ENCODE data around the gene SLC35B2.

SLC35B2 gene, protein sequence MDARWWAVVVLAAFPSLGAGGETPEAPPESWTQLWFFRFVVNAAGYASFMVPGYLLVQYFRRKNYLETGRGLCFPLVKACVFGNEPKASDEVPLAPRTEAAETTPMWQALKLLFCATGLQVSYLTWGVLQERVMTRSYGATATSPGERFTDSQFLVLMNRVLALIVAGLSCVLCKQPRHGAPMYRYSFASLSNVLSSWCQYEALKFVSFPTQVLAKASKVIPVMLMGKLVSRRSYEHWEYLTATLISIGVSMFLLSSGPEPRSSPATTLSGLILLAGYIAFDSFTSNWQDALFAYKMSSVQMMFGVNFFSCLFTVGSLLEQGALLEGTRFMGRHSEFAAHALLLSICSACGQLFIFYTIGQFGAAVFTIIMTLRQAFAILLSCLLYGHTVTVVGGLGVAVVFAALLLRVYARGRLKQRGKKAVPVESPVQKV

DNA sequence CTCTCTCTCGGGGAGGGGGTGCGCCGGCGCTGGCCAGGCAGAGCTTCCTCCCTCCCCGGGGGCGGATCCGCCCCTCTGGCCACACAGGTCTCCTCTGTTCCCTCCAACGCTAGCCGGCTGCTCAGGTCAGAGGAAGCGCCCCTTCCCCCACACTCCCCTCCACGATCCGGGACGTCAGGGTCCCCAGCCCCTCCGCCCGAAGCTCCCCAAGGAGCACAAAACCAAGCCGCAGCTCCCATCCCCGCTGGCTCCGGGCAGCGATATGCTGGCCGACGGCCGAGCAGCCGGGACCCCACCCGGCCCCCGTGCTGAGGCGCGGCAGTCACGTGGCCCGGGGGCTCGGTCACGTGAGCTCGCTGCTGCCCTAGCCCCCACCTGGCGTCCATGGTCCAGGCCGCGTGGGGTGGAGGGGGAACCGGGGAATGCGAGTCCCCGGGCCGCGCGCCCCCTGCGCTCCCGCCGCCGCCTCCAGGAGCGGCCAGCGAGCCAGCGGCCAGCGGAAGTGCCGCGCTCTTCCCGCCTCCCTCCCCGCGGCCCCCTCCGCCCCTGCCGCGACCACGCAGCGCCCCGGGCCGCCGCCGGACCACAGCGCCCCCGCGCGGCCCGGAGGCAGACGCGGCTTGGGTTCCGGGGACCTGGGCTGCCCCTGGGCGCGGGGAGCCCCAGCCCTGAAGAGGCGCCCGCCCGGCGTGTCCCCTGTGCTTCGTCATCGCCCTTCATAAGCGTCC lies at the start of gene SLC35B2:
Gene SLC35B2, minus strand, starts transcription at position 504 of the 728 bp plus-strand sequence. Its CDS starts 118 bp downstream, at position 386.
- peak; percentile 66 for DNase-seq

DNA sequence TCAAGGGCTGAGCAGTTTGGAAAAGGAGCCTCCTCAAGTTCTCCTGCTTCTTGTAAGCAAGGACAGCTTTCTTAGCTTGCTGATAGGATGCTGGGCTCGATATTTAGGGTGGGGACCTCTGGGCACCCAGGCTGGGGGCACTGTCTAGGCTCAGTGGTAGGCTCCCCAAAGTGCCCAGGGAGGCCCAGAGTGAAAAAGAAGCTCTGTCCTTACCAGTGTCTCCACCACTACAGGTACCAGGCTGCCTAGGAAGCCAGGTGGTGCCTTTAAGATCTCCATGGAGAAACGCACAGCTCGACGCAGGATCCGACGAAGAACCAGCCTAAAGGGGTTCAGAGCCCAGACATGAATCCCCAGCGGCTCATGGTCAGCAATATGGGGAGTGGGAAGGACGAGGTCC lies 49.4 kb upstream of the SLC35B2 start:
- no peak for DNase-seq

DNA sequence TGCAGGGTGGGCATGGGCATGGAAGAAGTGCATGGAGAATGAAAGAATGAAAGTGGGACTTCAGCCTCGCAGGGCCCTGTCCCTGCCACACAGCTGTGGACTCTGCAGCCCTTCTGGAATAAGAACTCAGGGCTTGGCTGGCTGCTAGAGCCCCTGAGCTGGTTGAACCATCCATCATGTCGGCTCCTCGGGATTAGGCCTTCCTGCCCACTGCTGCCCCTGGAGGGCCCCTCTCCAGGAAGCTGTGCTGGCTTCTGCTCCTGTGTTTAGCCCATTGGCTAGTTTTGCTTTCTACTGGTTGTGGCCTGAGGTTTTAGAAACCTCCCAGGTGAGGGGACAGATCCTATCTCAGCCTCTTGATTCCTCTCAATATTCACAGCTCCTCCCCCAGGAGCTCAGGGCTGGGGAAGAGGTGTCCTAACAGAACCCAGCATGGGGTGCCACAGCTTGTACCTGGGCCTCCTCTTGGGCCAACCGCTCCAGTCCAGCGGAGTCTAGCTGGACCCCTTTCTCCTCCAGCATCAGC lies 47.9 kb upstream of the SLC35B2 start:
- DNase-seq: no peak

DNA sequence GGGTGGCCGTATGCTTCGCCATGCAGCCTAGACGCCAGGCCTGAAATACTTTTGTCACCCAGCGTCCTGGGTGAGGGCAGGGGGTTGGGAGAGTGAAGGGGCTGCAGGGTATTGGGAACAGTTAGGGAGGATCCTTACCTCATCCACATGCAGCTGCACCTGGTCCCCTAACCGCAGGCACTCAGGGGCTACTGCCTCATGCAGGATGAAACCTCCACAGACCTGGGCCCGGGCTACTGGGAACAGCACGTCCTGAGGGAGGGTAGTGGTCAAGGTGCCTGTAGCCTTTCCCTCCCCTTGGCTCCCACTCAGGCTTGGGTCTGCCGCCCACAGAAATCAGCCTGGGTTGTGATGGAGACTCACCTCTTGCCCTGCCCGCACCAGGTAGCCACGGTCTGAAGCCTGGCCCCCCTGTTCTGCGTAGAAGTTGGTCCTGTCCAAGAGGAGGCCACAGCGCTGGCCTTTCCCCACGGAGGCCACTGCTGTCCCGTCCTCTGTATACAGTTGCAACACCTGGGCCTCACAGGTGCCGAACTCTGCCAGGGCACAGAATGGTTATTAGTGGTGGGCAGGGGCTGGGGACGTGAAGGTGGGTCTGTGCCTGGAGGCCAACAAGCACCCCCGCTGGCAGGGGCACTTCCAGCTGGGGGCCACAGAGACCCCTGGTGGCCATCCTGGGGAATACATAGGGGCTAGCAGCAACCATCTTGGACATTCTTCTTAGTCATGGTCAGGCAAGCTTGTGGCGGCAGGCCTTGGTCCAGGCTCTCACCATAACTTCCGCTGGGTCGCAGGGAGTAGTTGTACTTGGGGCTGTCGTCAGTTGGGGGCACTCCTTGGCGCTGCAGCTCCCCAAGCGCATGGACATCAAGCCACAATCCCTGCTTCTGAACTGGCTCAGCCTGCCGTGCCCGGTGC lies 47.2 kb upstream of the SLC35B2 start:
- DNase-seq: peak; percentile 41

DNA sequence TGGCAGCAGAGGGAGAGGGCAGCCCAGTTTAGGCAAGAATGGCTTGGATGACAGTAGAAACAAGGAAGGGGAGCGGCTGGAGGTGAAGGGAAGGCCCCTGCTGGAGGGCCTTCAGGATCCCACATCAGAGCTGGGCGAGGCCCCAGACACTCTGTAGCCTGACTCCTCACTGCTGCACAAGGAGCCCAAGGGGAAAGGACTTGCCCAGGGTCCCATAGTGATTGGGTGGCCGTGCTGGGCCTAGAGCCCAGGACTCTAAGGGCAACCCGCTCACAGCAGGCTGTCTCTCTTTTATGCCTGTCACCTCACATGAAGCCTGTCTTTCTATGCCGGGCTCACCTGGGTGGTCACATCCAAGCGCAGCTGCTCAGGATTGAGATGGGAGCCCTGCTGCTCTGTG lies 46.5 kb upstream of the SLC35B2 start:
- DNase-seq: no peak

DNA sequence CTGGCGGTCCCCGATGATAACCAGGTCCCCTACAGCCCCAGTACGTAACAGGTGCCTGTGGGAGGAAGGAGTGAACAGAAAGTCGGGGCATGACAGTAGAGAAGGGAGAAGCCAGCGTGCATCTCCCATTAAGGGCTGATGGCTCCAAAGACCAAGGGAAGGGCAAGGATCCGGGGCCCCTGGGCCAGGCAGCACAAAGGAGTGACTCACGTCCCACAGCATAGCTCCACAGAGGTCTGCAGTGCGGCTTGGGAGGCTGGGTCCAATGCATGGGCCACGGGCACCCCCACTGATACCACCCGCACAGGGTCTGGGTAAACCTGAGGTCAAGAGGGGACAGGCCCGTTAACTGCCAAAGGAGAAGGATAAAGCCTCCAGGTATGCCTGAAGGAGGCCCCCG lies 45.5 kb upstream of the SLC35B2 start:
- DNase-seq: no peak

DNA sequence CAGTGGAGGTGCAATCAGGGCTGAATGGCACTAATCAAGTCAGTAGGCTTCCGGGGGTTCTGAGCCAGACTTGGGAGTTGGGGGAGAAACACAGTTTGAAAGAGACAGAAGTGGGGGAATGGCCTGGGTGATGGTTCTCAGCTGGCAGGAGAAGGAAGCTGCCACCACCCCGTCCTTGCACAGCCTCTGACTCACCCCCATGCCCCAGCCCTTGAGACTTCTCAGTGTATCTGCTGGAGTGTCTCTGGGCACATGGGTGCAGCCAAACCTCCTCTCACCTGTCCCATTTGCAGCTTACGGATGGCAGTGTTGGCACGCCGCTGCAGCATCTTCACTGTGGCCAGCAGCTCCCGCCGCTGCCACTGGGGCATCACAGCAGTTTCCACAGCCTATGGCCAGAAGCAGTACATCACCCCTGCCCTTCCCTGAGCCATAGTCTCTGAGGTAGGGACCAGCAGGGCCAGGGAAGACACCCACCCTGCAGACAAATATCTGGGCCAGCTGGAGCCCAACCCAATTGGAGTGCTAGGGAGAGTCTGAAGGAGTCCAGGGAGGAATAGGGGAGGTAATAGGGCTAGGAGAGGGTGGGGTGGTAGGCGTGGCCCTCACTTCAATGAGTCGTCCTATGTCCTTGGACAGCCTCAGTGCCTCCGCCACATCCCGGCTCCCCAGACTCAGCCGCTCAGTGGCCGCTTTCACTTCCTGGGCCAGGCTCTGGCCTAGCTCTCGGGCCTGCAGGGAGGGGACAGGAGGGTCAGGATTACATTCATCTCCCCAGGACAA lies 44.6 kb upstream of the SLC35B2 start:
- DNase-seq: no peak

DNA sequence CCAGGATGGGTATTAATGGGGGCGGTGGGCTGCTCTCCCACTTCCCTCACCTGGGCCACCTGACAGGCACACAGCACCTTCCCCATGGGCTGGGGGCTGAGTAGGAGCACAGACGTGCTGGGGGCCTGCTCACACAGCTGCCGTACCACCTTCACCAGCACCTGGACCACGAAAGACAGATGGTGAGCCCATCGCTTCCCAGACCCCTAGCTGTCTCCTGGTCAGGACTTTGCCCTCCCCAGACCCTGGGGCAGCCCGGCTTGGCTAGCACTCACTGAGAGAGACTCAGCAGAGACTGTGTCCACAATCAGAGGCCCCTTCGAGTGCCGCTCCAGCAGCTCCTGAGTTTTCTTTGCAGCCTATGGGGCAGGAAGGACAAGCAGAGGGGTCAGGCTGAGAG lies 43.8 kb upstream of the SLC35B2 start:
- no peak for DNase-seq

DNA sequence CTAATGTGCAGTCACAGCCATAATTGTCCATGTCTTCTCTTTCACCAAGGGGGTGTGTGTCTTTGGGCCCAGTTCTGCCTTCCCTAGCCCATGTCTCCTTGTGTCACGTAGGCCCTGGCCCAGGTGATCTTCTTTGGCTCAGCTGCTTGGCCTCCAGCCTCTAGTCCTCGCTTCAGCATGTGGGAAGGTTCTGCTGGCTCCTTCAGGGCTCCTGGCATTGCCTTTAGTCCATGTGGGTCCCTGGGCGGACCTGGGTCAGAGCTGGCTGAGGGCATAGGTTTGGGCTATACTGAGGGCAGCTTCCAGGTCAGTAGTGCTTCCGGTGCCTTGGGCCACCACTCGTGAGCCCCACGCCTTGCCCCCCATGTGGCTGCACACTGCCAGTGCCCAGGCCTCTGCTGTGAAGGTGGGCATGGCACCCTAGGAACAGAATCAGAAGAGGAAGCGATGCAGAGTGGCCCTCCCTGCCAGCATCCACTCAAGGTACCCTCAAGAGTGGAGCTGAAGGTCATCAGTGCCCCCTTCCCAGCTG lies 43.0 kb upstream of the SLC35B2 start:
- no peak for DNase-seq

DNA sequence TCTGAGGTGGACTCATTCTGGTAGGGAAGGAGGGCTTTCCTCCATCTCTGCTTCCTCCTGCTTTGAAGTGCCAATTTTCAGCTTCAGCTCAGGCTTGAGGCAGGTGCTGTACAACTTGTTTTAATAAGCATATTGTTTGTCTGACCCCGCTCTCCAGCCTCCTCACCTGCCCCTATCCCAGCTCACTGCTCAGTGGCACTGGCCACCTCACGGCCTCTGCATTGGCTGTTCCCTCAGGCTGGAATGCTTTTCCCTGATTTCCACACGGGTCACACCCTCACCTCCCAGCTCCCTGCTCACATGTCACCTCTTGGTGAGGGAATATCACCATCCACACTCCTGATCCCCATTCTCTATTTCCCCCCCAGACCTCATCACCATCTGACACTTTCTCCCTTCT lies 41.5 kb upstream of the SLC35B2 start:
- DNase-seq: no peak

DNA sequence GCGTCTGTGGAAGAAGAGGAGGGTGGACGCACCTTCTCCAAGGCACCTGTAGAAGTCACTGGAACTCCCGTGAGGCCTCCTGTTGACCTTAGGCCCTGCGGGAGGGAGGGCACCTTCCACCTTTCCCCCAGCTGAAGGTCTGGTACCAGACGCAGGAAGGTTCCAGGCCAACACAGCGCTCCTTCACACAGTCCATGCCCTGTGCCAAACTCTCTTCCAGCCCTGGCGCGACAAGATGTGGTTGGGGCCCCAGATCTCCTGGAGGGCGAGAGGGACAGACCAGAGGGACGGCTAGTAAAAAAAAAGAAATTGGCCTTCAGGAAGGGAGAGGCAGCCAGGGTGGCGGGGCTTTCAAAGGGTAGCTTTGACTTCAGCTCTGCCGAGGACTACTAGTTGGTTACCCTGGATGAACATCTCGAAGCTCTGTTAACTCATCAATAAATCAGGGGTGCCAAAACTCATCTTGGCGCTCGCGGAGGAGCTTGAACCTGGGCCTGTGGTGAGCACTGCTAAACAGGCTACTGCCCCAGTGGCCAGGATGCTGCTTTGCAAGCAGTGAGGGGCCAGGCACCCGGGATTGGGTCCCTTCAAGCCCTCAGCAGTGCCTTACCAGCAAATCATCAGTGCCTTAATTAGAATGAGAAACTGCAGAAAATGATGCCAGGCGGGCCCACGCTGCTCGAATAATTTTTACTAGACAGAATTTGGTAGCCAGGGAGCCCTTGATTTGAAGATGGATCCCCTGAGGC lies 40.9 kb upstream of the SLC35B2 start:
- no peak for DNase-seq

DNA sequence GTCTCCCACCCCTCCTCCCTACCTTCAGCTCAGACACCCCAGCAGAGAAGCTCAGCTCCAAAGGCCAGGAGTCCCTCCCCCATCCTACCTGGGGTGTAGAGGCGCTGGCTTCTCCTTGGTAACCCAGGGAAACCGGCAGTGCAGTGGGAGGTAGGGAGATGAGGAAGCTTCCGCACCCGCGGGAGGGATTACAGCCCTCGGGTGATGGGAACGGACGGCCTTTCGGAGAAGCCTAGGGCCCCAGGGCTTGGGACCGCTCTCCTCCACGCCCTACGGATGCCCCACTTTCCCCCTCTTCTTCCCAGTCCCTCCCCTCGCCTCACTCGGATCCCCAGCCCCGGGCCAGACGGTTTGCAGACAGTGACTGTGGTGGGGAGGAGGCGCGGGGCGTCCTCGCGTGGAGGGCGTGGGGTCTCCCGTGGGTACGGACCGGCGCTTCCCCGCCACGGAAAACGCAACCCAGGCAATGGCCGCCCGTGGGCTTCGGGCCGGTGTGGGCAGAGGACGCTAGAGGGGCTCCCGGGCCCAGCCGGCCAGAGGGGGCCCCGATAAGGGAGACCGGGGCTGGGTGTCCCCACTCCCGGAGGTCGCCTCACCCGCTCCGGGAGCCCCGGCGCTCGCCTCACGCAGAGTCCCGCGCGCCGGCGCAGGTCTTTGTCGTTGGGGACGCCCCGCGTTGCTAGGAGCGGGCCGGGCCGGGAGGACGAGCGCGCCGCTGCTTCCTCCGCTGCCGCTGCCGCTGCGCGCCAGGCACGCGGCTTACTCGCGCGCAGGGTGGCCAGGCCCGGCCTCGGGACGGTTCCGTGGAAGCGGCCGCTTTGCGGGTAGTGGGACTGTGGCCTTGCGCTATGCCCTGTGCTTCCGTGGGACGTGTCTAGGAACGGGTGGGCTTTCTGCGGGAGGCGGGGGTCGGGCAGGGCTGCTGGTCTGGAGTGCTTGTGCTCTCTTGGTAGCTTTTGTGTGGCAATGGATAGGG lies 40.0 kb upstream of the SLC35B2 start:
- DNase-seq: peak; percentile 52

DNA sequence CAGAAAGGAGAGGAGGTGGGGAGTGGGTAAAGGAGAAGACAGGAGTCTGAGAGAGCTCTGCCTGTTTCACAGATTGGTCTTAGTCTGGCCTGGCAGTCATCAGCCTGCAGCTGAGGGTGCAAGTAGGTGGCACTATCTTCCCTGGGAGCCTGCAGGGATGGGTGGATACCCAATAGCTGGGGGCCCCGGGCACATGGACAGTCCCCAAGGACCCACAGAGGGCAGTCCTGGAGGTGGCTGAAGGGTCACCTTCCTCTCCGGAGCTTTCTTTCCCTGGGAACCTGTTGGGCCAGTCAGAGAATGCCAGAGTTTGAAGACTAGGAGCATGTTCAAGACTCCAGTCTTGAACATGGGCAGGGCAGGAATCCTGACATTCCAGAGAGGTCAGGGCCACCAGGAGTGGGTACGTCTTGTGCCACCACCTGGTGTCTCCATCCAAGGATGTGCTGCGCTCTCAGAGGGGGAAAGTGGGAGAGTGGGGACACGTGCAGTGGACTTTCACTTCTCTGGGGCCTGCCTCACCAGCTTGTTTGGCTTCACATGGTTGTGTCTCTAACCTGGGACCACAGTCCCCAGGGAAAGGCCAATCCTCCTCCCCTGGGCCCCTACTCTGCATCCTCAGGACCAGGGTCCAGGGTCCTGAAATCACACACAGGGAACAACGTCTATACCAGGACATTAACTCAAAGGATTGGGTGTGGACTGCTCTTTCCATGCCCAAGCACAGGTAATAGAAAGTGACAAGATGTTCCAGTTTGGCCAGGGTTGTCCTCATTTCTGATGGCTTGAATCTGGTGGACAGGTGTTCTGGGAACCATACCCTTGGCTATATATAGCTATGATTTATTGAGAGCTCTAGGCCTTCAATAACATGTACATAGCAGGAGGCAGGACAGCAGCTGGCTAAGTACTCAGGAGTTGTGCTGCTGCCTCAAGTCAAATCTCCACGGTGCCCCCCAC lies 37.8 kb upstream of the SLC35B2 start:
- no peak for DNase-seq

DNA sequence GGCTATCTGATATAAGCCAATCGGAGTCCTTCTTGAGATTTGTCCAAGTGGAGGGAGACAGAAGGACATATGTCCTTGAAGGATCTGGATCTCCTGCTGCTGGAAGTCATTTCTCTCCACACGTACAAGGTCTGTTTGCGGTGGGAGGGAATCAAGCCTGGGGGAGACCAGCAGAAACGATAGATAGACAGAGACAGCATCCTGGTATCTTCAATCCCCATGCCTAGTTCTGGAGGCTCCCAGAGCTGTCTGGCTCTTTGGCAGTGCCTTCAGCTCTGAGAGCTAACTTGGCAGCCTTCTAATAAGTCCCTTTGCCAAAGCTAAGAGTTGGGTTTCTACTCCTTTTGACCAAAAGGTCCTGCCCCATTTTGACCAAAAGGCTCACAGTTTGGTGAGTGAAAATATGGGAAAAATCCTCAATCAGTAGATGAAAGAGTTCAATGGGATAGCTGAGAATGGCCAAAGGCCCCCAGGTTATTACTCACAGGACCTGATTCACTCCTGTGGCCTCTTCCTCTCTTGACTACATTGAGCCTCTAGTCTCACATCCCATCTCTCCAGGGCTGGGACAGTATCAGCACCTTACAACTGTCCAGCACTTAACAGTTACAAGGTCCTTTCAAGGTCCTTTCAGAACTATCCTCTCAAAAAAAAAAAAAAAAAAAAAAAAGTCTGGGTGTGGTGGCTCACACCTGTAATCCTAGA lies 35.5 kb upstream of the SLC35B2 start:
- no peak for DNase-seq

DNA sequence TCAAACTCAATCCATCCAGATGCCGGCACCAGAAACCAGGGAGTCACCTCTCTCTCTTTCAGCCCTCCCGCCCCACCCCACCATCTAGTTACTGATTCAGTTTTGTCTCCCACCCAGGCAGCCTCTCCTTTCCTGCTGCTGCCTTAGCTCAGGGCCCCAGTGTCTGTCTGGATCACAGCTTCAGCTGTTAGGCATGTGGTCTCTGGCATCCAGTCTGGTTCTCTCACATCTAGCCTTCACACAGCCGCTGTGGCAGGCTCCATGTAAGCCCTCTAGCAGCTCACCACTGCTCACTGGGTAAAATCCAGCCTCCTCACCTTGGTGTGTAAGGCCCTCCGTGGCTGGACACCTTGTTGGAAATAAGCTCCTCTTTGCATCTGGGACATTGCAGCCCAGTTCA lies 34.5 kb upstream of the SLC35B2 start:
- no peak for DNase-seq

DNA sequence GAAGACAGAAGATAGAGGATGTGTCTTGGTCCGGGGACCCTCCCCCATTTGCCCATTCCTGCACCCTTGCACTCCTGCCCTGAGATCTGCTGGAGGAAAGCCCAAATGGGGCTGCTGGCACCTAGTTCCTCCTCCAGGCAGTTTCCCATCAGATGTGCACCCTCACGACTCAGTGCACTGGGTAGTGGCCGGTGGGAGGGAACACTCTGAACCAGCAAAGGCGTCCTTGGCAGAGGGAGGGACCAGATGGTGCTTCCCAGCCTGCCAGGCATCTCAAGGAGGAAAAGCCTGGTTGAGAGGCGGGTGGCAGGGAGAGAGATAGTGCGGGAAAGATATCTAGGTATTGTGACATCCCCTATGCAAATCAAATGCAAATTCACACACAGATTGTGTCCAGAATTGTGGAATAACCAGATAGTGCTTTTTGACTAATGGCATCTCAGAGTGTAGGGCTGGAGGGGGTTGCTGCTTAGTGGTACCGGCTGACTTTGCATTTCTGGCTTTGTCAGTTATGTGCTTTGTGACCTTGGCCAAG lies 32.5 kb upstream of the SLC35B2 start:
- no peak for DNase-seq

DNA sequence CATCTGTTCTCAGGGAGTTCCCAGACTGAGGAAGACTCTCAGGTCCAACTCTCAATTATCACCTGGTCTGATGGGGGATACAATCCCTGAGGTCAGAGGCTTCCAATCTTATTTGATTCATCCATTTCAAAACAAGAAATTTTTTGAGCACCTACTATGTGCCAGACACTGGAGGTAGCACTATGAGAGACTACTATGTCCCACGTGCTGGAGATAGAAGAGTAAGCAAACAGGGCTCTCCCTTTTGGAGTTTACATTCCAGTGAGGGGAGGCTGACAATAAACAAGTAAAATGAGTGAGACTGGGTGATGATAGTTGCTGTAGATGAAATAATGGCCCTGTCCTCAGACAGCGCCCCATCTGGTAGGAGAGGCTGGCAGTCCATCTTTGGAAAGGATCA lies 29.4 kb upstream of the SLC35B2 start:
- no peak for DNase-seq

DNA sequence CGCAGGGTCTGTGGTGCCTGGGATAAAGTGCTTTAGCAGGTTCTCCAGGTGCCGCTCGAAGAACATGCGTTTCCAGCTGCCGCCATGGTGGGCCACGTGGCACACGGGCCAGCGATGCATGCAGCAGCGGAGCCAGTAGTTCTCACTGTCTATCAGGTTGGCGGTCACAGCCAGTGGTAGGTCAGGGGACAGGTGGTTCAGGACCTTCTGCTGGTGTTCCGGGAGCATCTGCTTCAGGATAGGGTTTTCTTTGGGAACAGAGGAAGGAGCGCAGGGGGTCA lies 28.9 kb upstream of the SLC35B2 start:
- DNase-seq: no peak
